Measurements from ENCODE around the gene NFYC.
A peak's percentile ranks its signal among the peaks of the same experiment; 100 is the strongest.

NFYC gene

DNA sequence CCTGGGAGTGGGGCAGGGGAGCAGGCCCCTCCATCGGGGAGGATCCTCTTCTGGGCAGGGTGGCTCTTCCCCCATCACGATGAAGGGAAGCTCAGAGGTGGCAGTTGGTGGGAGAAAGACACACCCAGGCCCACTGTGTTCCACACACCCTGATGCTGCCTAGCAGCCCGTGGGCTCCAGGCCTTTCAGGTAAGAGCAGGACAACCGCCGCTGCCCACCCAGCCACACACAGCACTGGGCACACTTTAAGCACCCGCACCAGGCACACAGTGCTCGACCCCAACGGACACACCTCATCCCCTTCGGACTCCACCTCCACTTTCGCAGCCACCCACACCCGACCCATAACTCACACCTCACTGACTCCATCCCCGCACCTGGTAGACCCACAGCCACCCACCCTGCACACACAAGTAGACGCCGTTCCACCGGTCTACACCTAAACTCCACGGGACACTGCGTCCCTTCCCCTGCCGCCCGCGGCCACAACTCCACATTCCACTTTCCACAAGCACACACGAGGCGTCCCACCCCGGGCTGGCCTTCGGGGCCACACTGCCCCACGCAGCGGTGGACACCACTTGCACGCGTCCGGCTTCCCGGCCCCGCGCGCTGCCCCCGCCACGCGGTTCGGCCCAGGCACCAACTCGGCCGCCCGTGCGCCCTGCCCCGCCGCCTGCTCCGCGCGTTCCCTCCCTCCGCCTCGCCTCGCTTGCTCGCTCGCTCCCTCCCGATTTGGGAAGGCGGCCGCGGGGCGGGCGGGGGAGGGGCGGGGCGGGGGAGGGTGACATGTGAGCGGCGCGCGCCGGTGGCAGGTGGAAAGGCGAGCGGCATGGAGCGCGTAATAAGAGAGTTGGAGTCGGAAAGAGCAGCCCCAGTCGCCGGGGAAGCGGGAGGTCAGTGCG is 91.7 kb downstream of the NFYC start, which contains the start of gene KCNQ4:
Gene KCNQ4, plus strand, starts transcription at position 787 of the 905 bp plus-strand sequence. CDS start 307 bp downstream, outside the sequence.
- DNase-seq (ENCODE audit: low read depth), result no peak

DNA sequence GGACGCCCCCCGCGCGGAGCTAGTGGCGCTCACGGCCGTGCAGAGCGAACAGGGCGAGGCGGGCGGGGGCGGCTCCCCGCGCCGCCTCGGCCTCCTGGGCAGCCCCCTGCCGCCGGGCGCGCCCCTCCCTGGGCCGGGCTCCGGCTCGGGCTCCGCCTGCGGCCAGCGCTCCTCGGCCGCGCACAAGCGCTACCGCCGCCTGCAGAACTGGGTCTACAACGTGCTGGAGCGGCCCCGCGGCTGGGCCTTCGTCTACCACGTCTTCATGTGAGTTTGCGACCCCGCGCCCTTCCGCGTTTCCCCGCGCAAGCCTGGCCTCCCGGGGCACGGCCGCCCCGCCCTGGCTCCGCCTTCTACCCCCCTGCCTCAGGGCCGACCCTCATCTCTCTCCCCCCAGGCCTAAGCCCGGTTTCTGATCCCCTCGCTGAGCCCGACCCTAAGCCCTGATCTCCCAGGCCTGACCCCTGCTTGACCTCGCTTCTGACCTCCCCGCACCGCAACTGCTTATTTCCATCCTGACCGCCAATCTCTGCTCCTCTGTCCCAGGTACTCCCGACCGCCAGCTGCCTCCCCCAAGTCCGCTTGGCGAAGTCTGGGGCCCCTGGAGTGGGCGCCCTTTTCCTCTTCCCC is 92.8 kb downstream of the NFYC start:
- no peak for DNase-seq (ENCODE audit: low read depth)

DNA sequence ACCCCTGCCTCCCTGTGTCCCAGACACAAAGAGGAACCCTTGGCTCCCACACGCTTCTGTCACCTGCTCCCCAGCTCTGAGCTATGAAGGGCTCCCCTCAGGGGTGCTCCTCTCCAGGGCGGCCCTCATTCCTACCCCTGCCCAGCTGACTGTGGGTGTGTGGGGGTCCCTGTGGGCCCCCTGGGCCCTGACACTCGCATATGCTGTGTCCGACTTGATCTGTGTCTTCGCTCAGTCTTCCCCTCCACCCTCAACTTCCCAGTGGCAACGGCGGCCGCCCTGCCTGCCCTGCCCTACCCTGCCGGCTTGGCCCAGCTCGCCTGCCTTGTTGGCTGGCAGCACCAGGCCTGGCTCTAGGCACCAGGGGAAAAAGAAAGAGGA is 93.3 kb downstream of the NFYC start:
- no peak for DNase-seq (ENCODE audit: low read depth)

DNA sequence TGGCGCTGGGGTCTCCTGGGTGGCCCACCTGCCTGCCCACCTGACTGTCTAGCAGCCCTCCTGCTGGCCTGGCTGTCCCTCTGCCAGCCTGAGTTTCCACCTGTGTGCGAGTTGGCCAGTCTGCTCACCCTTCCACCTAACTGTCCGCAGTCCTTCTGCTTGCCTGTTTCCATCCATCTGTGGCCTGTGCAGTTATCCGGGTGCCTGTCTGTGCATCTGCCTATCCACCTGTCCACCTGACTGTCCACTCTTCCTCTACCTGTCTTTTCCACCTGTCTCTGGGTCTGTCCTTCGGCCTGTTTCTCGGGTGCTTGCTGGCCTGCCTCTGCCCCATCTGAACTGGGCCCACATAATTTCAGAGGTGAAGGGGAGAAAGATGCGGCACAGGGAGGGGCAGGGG is 93.9 kb downstream of the NFYC start:
- no peak for DNase-seq (ENCODE audit: low read depth)

DNA sequence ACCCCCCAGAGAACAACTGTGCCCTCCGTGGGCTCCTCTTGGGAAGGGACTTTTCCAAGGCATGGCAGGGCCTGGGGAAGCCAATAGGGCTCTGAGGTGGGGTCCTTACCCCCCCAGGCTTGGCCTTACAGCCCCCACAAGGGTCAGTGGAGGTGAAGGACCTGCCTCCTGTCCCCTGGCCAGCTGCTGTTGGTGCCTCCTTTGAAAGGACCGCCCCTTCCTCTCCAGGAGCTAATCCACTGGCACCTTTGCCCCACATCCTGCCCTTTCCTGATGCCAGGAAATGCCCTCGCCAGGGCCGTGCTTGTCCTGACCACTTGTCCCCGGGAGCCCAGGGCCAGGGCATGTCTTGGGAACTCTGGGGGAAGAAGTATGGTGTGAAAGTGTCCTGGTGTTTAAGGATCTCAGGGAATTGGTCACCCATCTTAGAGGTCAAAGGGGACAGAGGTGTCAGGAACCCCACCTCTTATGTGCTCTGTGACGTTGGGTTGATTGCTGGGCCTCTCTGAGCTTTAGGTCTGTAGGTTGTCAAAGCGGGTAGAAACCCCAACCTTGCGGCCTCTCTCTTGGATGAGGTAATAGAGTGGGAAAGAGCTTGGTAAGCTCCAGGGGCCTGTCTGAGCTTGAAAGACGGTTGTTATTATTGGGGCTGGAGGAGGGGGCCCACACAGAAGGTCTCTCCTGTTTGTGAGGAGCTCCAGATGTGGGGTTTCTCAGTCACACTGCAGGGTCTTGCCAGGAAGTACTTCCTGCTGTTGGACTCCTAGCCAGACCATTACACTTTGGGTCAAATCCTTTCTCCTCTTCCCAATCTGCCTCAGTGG is 94.9 kb downstream of the NFYC start:
- no peak for DNase-seq (ENCODE audit: low read depth)

DNA sequence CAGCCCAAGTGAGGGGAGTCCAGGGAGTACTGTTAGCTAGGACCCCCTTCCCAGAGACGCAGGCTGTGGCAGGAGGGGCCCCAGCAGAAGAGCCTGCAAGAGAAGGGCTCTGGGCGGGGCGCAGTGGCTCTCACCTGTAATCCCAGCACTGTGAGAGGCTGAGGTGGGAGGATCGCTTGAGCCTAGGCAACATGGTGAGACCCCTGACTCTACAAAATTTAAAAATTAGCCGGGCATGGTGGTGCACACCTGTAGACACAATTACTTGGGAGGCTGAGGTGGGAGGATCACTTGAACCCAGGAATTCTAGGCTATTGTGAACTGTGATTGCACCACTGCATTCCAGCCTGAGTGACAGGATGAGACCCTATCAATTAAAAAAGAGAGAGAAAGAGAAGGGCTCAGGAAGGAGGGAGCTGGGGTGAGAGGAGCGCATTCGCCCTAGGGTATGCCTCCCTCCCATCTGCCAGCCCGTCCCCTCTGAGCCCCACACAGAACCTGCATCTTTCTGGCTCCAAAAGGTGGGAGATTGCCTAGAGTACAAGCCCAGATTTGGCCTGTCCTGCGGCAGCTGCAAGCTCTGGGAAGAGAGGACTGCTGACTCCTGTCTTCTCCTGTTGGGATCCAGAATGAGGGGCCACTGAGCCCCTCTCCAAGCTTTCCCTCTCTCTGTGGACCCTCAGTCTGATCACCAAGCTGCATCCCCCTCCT is 95.6 kb downstream of the NFYC start:
- no peak for DNase-seq (ENCODE audit: low read depth)

DNA sequence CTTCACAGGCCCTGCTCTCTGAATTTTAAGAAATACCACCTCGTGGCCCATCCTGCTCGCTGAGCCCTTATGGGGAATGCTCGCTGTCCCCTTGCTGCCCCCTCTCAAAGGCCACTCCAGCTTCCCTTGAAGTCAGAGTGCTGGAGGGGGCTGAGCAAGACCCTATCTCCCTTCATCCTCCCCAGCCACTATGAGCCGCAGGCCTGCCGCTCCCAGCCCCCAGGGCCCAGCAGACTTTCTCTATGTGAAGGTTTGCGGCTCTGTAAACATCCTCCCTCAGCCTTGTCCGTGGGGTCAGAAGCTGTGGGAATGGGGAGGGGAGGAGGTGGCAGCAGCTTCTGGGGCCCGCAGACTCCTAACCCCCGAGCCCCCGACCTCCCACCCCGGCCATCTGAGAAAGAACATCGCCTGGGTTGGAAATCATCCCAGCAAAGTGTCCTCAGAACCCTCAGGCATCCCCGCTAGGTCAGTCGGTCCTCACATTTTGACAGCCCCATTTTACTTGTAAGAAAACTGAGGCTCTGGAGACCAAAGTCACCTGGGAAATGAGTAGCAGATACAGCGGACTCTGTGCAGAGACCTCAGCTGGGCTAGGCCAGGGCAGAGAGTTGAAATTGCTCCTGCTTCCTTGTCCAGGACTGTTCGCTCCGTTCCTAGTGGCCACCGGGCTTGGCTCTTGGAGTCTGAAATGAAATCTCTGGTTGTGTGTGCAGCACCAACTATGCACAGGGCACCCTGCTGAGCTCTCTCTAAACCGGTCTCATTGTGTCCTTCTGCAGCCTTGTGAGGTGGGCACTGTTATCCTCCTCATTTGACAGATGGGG is 96.4 kb downstream of the NFYC start:
- DNase-seq (ENCODE audit: low read depth), result no peak

DNA sequence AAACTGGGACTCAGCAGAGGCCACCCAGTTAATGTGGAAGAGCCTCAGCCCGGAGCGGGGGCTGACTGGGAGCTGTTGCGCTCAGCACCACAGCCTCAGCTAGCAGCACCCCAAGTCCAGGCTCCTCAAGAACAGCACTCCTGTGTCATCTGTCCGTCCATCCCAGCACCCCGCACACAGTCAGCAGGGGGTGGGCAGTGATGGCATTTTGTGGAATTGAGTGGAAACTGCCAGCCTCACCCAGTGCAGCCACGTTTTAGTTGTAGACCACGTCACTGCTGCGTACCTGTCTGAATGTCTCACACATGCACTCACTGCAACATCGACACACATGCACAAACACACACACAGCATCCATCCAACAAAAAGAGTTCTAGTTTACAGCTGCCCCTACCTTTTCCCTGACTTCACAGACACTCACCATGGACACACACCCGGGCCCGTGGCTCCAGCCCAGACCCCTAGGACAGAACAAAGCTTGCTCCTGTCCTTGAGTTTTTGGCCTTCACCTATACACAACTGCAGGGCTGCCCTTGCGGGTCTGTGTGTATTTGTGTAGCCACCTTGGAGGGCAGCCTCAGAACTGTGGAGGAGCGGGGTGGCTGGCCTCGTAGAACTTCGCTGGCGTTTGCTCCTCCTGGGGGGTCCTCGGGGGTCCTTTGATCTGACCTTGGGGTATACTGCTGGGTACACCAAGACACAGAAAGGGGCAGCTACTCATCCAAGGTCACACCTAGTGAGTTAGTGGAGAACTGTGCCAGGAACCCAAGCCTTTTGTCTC is 97.2 kb downstream of the NFYC start:
- no peak for DNase-seq (ENCODE audit: low read depth)

DNA sequence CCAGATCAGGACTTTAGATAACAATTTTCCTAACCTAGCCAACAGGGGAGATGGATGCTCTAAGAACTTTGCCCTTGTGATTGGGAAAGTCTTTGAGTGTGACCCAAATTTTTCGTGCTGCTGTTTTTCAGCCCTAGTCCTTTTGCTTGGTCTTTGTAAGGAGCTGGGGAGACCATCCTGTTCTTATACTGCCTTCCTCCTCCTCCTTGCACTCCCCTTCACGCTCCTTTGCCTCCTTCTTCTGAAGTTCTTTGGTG is 97.8 kb downstream of the NFYC start:
- no peak for DNase-seq (ENCODE audit: low read depth)

DNA sequence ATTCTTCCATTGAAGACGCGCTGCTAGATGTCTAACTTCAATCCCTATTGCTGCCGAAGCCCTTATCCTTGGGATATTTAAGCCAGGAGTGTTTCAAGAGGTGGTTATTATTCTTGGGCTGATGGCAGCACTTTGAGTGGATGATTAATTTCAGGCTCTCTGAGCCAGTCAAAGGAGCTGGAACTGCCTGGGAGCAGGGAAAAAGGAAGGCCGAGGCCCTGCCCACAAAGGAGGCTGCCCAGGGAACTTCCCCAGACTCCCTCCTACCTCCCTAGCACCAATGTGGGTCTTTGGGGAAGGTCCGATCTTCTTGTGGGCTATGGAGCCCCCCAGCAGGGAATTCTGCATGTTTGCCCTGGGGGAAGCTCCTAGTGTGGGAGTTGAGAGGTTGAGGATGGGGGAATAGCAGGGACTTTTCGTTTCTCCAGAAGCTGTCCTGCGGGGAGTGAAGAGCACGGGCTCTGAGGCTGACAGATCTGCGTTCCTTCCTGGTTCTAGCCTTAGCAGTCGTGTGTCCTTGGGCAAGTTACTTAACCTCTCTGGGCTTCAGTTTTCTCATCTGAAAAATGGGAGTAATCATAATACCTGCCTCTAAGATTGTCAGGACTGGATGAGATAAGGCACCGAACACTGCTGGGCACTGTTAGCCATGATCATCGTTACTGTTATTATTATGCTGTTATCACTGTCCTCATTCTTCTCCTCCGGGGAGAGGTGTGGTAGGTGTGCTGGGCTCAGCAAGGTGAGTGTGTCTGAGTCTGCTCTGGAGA is 98.3 kb downstream of the NFYC start:
- no peak for DNase-seq (ENCODE audit: low read depth)

DNA sequence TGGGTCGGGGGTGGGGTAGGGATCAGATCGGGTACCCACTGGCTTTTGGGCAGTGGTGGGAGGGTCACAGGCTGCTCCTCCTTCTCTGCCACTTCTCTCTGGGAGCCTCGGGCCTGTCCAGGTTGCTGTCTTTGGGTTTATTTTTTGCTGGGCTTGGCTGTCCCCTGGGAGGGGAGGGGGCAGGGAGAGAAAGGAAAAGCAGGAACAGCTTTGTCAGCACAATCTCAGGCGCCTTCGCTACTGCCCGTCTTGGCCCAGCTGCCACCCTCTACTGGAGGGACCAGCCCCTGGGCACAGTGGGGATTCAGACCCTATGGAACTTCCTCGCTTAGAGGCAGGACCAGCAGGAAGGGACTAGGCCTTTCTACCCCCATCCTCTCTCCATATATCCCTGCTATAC is 100.5 kb downstream of the NFYC start:
- no peak for DNase-seq (ENCODE audit: low read depth)

DNA sequence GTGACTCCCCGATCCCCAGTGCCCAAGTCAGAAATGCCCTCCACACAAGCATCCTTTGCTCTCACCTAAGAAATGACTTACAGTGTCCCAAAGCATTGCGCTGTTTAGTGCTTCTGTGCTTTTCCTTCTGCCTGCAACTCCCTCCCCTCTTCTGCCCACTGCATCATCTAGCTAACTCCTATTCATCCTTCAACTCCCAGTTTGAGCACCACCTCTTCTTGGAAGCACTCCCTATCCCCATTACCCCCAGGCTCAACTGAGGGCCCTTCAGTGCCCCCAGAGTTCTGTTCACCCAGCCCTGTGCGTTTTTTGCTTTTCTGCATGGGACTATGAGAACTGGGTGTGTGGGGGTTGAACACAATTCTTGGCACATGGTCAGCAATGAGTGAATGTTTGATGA is 102.1 kb downstream of the NFYC start:
- DNase-seq (ENCODE audit: low read depth), result no peak

DNA sequence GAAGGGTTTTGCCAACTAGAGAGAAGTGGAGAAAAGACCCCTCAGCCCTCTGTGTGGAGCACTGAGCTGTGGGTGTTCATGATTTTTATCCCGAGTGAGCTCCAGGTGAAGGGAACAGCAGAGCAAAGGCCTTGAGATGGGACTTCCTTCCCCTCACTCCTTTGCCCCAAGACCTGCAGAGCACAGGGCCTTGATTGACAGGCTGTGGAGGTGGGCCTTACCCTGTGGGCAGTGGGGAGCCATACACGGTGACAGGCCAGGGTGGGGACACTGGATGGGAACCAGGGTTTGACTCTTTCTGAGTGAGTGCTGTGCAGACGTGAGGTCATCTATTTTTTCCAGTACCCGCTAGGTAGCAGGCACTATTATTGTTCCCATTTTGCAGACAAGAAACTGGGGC is 102.5 kb downstream of the NFYC start:
- DNase-seq (ENCODE audit: low read depth), result no peak

DNA sequence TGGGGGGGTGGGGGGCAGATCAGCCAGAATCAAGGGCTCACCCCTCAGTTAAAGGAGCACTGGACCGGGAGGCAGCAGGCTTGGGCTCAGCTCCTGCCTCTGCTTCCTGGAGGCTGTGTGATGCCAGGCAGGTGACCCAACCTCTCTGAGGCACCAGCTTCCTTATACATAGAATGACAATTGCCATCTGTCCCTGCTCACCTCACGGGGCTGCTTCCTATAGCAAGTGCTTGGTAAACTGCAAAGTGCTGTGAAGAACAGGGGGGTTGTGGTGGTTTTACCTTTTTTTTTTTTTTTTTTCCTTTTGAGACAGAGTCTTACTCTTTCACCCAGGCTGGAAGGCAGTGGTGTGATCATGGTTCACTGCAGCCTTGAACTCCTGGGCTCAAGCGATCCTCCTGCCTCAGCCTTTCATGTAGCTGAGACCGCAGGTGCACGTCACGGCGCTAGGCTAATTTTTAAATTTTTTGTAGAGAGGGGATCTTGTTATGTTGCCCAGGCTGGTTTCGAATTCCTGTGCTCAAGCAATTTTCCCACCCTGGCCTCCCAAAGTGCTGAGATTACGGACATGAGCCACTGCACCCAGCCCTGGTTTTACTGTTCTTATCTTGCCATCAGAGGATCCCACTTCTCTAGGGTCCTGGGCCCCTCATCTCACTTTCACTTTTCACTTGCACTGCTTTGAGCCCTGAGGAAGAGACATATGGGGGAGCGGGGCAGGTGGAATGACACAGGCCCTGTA is 103.6 kb downstream of the NFYC start:
- DNase-seq (ENCODE audit: low read depth), result no peak

DNA sequence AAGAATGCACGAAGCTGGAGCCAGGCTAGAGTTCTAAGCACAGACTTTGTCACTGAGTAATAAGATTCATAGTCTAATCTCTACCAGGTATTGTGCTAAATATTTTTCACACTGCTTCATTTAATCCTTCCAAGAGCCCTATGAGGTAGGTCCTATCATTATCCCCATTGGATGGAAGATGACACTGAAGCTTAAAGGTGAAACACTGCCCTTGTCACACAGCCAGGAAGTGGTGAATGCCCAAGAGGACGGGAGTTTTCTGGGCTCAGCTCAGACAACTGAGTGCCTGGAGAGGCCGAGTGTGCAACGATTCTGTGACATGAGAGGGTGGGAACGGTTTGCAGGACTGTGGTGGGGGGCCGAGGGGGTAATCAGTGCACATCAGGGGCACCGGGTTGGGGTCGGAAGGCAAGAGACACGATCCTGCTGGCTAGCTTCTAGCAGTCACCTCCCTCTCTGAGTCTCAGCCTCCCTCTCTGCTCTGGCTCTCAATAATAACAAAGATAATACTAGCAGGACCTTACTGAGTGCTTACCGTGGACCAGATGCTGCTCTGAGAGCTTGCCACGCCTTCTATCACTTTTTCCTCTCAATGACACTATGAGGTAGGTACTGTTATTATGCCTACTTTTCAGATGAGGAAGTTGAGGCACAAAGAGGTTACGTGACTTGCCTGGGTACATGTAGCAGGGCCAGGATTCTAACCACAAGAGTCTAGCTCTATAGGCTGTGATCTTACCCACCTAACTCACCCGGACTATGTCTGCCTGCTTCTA is 104.5 kb downstream of the NFYC start:
- DNase-seq (ENCODE audit: low read depth), result no peak

DNA sequence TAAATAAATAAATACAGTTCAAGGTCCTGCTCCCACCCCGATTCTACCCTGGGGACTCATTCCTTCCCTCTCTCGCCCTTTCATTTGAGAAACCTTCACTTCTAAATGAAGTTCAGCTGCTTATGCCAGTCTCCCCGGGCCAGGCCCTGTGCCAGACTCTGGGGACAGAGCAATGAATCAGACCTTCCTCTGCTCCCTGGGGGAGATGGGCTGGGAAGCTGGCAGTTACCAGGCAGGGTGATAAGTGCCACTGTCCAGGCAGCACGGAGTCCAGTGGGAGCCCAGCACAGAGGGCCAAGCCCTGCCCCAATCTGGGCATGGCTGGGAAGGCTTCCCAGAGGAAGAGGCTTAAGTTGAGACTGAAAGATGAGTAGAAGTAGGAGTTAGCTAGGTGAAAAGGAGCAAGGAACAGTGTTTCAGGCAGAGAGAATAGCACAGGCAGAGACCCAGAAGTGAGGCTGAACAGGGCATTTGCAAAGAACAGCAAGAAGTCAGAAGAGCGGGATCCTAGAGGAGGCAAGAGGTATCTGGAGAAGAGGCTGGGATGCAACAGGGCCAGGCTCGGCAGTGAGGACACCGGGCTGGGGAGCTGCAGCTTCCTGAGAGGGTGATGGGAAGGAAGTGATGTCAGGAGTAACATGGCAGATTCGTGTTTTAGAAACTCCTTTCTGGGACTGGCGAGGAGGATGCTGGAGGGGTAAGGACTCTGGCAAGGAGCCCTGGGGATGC is 105.6 kb downstream of the NFYC start:
- DNase-seq (ENCODE audit: low read depth), result peak; percentile 5

DNA sequence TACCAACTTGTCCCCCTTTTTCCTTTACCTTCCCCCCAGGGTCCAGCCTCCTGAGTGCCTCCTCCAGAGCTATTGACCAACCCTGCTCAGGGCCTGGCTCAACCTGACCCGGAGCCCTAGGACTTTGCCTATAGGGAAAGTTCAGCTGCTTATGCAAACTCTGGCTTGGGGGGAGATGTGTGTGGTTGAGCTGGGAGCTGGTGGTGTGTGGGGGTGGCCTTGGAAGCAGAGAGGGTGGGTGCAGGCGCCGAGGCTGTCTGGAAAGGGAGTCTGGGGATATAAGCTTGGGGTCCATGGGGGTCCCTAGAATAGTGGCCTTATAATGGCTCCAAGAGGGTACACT is 106.1 kb downstream of the NFYC start:
- DNase-seq (ENCODE audit: low read depth), result no peak
